DLD1 (cell line): ENCODE data around the gene SPSB3.
"Not testable (repeated sequence)": the region's sequence is repeated elsewhere in the genome, so short reads cannot be mapped to it uniquely, and the experiment has no call there.

ENCODE experiments used
- in situ Hi-C: cut with HindIII; loops from 2 replicates; pipeline ENCODE4 v1.10.0; 2017; ENCODE audit warnings: low sequenced_read_pairs

The SPSB3 gene

GRCh38 chr16:1744338-1744840 is 38.0 kb downstream of the SPSB3 start:
- in situ Hi-C loops: no loop called here

GRCh38 chr16:1743376-1744337 is 38.7 kb downstream of the SPSB3 start:
- in situ Hi-C loops: no loop called here

- in situ Hi-C loops: no loop called here
These were observed 40.7 kb downstream of the SPSB3 start for GRCh38 chr16:1741553-1742165.

- in situ Hi-C loops: no loop called here
These were observed 41.4 kb downstream of the SPSB3 start for GRCh38 chr16:1740781-1741490.

- in situ Hi-C loops: no loop called here
These were observed 42.1 kb downstream of the SPSB3 start for GRCh38 chr16:1740234-1740633.

- in situ Hi-C loops: no loop called here
These were observed 47.6 kb downstream of the SPSB3 start for GRCh38 chr16:1734816-1735215.

GRCh38 chr16:1734123-1734522 is 48.2 kb downstream of the SPSB3 start:
- in situ Hi-C loops: no loop called here

GRCh38 chr16:1732551-1732987 is 49.8 kb downstream of the SPSB3 start:
- in situ Hi-C loops: not testable (repeated sequence)

- in situ Hi-C loops: no loop called here
These were observed 50.3 kb downstream of the SPSB3 start for GRCh38 chr16:1732071-1732470.

GRCh38 chr16:1731603-1732002 is 50.8 kb downstream of the SPSB3 start:
- in situ Hi-C loops: no loop called here

- in situ Hi-C loops: no loop called here
These were observed 51.3 kb downstream of the SPSB3 start for GRCh38 chr16:1731073-1731472.

- in situ Hi-C loops: no loop called here
These were observed 52.9 kb downstream of the SPSB3 start for GRCh38 chr16:1729445-1729844.

- in situ Hi-C loops: no loop called here
These were observed 53.3 kb downstream of the SPSB3 start for GRCh38 chr16:1729026-1729425.

GRCh38 chr16:1727651-1728624 is 54.4 kb downstream of the SPSB3 start:
- in situ Hi-C loops: no loop called here
